Large intestine (tissue), 3 donors: ENCODE measurements around the gene PIP5KL1. TPM values are rescaled to one million over a fixed set of nuclear protein-coding genes. Genes with fewer than 3 reads are reported as not detected.
"Not testable (repeated sequence)": the region's sequence is repeated elsewhere in the genome, so short reads cannot be mapped to it uniquely, and the experiment has no call there.

ENCODE experiments used
- DNase-seq, 2 donors: peaks; one replicate each; pipeline versions ENCODE4 v3.0.0 to v3.0.0-alpha.2; 2013
- H3K27ac ChIP-seq: one replicate; pipeline ENCODE4 v1.5.1; 2013; ENCODE audit warnings: low read length
- H3K27me3 ChIP-seq: 2 replicates; pipeline ENCODE4 v1.6.1; 2013; ENCODE audit warnings: low read length; ENCODE audit not compliant: control insufficient read depth, insufficient read depth
- H3K36me3 ChIP-seq: 2 replicates; pipeline ENCODE4 v1.6.1; 2013; ENCODE audit warnings: low read length; ENCODE audit not compliant: control insufficient read depth, insufficient read depth
- H3K4me1 ChIP-seq: one replicate; pipeline ENCODE4 v1.6.1; 2013; ENCODE audit warnings: low read length; ENCODE audit not compliant: control insufficient read depth, insufficient read depth
- H3K4me3 ChIP-seq: one replicate; pipeline ENCODE4 v1.5.1; 2013; ENCODE audit warnings: low read length
- H3K9me3 ChIP-seq: one replicate; pipeline ENCODE4 v1.6.1; 2013; ENCODE audit warnings: mild to moderate bottlenecking, low read depth, low read length, moderate library complexity; ENCODE audit not compliant: control insufficient read depth
- WGBS: methylation state at CpG from one replicate; pipeline ENCODE4 v1.1.5; 2013; ENCODE audit warnings: low lambda C conversion rate; ENCODE audit not compliant: insufficient coverage; 5-methylcytosine and 5-hydroxymethylcytosine counted together
- polyA plus RNA-seq: library from polyadenylated mRNA; unstranded; fragments of 120-200 nt; gene quantifications from one replicate; pipeline ENCODE4 v1.2.1, GENCODE V29; 2013

Gene PIP5KL1
- polyA plus RNA-seq, 1 donor: 0.79 TPM

DNA sequence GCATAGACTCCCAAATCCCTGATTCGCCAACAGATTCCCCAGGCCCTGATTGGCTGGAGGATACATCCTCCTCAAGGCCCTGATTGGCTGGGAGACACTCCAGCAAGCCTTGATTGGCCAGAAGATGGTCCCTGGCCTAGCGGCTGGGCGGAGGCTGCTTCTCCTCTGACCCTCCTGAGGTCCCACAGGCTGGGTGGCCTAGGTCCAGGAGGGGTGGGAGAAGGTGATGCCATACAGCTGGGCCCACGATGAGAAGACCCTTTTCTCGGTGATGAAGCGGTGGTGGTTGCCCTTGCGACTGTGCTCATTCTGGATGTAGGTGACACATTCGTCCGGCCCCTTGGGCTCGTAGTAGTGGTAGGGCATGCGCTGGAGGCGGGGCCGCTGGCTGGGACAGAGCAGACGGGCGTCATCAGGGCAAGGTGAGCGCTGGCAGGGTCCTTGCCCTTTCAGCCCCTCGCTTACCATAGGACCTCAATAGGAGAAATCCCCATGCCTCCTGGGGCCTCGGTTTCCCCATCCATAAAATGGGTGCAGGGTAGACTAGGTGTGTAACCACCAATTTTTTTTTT is 44.1 kb downstream of the PIP5KL1 start:
- H3K4me1 ChIP-seq: no peaks in the 10 kb centered on the region
- no peak overlapping the region for H3K4me3 ChIP-seq
- peaks cover 26% of the 10 kb centered on the region for H3K36me3 ChIP-seq
- no peak overlapping the region for H3K27ac ChIP-seq
- H3K27me3 ChIP-seq: no peaks in the 10 kb centered on the region
- no peak for DNase-seq
- no peaks in the 10 kb centered on the region for H3K9me3 ChIP-seq
- no CpG with 5 or more reads among the region's 18 CpGs for WGBS

DNA sequence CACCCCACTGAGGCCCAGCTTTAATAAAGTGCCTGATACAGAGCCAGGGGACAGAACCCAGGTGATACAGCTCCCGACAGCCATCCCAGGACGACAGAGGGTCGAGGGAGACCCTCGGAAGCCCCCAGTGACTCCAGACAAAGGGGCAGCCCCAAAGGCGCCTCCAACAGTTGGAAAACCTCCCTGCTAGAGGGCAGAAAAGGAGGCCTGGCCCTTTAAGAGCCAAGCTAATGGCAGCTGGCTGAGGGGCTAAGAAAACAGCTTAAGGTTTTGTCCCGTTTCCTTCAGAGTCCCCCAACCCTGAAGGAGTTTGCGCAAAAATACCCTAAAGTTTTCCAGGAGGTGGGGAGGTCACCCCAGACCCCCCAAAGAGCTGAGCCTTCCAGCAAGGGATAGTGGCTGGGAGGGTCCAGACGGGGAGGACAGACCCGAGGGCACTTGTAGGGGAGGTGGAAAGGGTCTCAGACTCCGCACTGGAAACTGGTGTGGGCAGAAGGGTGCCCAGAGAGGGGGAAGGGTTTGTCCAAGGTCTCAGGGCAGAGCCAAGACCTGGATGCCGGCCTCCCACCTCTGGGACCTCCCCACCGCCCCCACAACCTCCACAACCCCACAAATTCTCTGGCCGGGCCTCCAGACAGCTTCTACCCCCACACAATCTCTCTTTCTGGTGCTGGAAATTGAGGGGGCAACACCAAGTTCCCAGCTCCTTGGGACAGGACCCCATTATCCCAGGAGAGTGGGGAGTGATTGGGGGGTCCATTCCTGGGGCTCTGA is 44.9 kb downstream of the PIP5KL1 start:
- no peak overlapping the region for H3K27ac ChIP-seq
- no peak for DNase-seq
- WGBS: no CpG with 5 or more reads among the region's 13 CpGs
- no peaks in the 10 kb centered on the region for H3K27me3 ChIP-seq
- peaks cover 26% of the 10 kb centered on the region for H3K36me3 ChIP-seq
- H3K9me3 ChIP-seq: no peaks in the 10 kb centered on the region
- H3K4me1 ChIP-seq: no peaks in the 10 kb centered on the region
- H3K4me3 ChIP-seq: no peak overlapping the region

DNA sequence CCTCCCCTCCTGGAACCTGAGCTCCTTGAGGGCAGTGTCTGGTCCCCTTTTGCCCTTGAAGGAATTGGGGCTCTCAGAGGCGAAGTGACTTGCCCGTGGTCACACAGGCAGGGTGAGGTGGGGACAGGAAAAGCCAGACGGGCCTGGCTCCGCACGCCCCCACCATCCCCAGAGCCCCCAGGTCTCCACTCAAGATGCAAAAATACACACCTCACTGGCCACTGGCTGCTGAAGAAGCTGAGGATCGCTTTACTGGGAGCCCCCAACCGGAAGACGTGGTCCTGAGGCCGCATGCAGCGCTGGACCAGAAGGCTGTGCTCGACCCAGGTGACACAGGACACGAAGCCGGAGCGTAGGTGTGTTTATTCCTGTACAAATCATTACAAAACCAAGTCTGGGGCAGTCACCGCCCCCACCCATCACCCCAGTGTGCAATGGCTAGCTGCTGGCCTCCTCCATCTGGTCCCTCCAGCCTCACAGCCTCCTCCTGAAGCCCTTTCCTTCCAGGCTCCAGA is 45.5 kb downstream of the PIP5KL1 start:
- Histone ChIP-seq H3K9me3 (no peaks in the 10 kb centered on the region), H3K27ac (no peak overlapping the region), H3K27me3 (no peaks in the 10 kb centered on the region), H3K4me3 (no peak overlapping the region), H3K36me3 (peaks cover 21% of the 10 kb centered on the region), H3K4me1 (no peaks in the 10 kb centered on the region)
- no peak for DNase-seq
- no CpG with 5 or more reads among the region's 15 CpGs for WGBS

DNA sequence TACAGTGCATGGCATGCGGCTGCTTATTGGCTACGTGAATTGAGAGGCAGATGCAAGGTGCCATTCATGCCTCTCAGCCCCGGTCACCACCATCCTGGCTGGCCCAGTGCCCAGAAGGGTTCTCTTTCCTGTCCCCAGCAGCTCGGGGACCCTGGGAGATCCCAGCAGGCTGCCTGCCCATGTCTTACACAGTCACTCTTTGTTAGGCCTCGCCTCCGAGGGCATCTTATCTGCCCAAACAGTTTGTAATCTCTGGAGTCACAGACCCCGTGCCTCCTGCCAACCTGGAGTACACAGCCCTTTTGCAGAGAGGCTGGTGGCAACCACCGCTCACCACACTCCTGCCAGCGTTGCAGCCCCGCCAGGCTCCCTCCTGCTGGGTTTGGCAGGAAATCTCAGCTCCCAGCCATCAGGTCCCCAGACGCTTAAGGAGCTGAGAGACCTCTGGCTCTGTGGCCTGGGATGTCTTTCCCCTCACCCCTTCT is 46.1 kb downstream of the PIP5KL1 start:
- Histone ChIP-seq H3K27ac (no peak overlapping the region), H3K36me3 (peaks cover 21% of the 10 kb centered on the region), H3K4me3 (no peak overlapping the region), H3K4me1 (no peaks in the 10 kb centered on the region), H3K9me3 (no peaks in the 10 kb centered on the region), H3K27me3 (no peaks in the 10 kb centered on the region)
- WGBS: no CpG with 5 or more reads among the region's 11 CpGs
- no peak for DNase-seq

DNA sequence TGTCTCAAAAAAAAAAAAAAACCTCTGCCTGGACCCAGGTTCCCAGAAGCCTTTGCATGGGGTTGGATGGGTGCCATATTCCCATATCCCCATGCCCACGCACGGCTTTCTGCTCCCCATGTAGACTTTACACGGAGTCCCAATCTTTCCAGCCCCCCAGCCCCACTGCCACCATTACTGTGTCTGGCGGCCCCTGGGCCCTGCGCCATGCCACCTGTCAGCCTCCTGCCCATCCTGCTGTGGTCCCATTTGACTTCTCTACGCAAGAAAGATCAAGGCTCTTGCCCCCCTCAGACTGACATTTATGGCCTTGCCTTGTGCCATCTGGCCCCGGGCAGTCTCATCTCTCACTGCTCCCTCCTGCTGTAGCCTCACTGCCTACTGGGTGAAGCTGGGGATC is 46.6 kb downstream of the PIP5KL1 start:
- peaks cover 21% of the 10 kb centered on the region for H3K36me3 ChIP-seq
- whole genome bisulfite sequencing: no CpG with 5 or more reads among the region's 7 CpGs
- DNase-seq: no peak
- no peaks in the 10 kb centered on the region for H3K4me1 ChIP-seq
- no peaks in the 10 kb centered on the region for H3K9me3 ChIP-seq
- no peaks in the 10 kb centered on the region for H3K27me3 ChIP-seq
- H3K4me3 ChIP-seq: no peak overlapping the region
- H3K27ac ChIP-seq: no peak overlapping the region

DNA sequence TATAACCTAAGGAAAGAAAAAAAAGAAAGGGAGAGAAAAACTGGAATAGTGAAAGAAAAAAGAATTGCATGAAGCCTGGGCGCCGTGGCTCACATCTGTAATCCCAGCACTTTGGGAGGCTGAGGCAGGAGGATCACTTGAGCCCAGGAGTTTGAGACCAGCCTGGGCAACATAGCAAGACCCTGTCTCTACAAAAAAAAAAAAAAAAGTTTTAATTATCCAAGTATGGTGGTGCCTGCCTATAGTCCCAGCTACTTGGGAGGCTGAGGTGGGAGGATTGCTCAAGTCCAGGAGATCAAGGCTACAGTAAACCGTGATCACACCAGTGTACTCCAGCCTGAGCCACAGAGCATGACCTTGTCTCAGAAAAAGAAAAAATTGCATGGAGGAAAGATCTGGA is 48.9 kb downstream of the PIP5KL1 start:
- not testable (repeated sequence) for H3K4me3 ChIP-seq, H3K4me1 ChIP-seq
- no CpG with 5 or more reads among the region's 3 CpGs for WGBS

DNA sequence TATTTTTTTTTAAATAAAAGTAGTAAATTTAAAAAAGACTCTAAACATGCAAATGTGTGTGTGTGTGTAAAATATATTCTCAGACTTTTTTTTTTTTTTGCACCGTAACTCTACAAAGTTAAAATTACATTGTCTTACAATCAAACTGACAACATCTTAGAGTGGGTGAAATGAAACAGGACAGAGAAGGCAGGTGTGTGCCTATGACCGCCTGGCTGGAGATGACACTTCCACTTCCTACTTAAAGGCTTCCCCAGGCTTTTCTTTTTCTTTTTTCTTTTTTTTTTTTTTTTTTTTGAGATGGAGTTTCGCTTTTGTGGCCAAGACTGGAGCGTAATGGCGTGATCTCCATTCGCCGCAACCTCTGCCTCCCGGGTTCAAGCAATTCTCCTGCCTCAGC is 50.4 kb downstream of the PIP5KL1 start:
- no peak for DNase-seq
- H3K27ac ChIP-seq: no peak overlapping the region
- H3K4me1 ChIP-seq: peaks cover 11% of the 10 kb centered on the region
- H3K9me3 ChIP-seq: no peaks in the 10 kb centered on the region
- H3K4me3 ChIP-seq: no peak overlapping the region
- no CpG with 5 or more reads among the region's 8 CpGs for WGBS
- no peaks in the 10 kb centered on the region for H3K36me3 ChIP-seq
- peaks cover 12% of the 10 kb centered on the region for H3K27me3 ChIP-seq

More for the DNA sequence above, 48.9 kb downstream of the PIP5KL1 start:
- Histone ChIP-seq H3K36me3 (peaks cover 10% of the 10 kb centered on the region), H3K27me3 (peaks cover 12% of the 10 kb centered on the region)
- H3K27ac ChIP-seq, DNase-seq, H3K9me3 ChIP-seq: not testable (repeated sequence)

DNA sequence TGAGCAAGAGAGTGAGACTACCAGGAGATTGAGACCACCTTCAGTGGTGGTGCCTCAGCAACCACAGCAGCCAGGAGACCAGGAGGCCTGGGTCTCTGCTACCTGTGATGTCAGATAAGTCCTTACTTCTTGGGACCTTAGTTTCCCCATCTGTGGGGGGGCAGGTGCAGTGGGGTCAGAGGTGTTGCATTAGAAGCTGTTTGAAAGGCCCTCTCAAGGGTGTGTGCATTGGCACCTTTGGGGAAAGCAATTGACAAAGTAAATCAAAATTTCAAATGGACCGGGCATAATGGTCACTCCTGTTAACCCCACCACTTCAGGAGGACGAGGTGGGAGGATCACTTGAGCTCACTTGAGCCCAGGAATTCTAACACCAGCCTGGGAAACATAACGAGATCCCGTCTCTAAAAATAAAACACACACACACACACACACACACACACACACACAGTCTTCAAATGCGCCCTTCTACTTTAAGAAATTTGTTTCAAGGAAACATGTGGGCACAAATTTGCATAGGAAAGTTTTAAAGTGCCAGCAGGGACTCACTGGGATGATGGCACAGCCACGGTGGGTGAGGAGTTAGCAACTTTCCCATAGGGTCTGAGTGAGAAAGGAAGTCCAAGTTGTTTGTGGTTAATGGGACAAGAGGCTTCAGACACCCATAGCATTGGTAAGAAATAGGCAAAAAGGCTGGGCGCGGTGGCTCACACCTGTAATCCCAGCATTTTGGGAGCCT is 51.8 kb downstream of the PIP5KL1 start:
- H3K4me3 ChIP-seq: no peak overlapping the region
- peaks cover 11% of the 10 kb centered on the region for H3K4me1 ChIP-seq
- H3K27me3 ChIP-seq: peaks cover 12% of the 10 kb centered on the region
- H3K36me3 ChIP-seq: no peaks in the 10 kb centered on the region
- no peaks in the 10 kb centered on the region for H3K9me3 ChIP-seq
- H3K27ac ChIP-seq: no peak overlapping the region
- no peak for DNase-seq
- no CpG with 5 or more reads among the region's 8 CpGs for WGBS

DNA sequence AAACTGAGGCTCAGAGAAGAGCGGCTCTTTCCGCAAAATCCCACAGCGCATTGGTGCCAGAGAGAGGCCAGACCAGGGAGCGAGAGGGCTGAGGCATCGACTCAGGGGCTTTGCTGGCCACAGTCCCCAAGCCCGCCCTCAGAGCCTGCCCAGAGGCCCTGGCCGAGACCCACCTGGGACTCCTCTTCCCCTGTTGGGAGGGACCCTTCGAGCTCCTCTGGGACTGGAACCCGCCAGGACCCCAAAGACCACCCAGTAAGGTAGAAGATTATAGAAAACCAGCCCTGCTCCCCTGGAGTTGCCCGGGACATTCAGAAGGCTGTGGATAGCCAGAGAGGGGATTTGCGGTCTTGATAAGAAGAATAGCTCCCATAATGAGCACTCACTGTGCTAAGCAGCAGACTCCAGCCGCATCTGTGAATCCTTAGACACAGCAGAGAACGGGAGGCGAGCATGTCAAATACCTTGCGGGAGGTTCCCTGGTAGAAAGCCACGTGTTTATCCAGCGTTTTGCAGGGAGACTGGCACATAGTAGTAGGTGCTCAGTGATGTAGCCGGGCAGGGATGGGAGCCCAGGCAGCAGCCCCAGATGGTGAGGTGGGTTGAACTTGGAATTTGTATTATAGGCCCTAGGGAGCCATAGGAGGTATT is 52.5 kb downstream of the PIP5KL1 start:
- peak overlapping the region; percentile 51 for H3K4me3 ChIP-seq
- no peak for DNase-seq
- H3K27me3 ChIP-seq: peaks cover 12% of the 10 kb centered on the region
- H3K27ac ChIP-seq: no peak overlapping the region
- no peaks in the 10 kb centered on the region for H3K36me3 ChIP-seq
- WGBS: no CpG with 5 or more reads among the region's 18 CpGs
- H3K4me1 ChIP-seq: peaks cover 11% of the 10 kb centered on the region
- no peaks in the 10 kb centered on the region for H3K9me3 ChIP-seq

DNA sequence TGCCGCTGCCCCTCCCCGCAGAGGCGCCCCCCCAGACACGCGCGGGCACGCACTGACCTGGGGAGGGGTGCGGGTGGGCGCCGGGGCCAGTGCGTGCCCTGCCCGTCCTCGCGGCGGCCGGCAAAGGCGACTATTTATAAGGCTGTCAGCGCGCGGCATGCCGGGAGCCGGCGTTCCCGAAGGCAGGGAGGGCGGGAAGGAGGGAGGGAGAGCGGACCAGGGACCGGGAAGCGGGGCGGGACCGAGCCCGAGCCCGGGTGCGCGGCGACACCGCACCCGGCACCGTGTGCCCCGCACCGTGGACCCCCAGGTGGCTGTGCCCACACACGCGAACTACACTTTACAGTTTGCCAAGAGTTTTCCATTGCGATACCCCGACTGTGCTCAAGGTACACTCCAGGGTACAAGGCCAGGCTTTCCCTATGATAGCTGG is 53.0 kb downstream of the PIP5KL1 start, which contains the start of gene AK1:
Gene AK1, minus strand, starts transcription at position 110 of the 433 bp plus-strand sequence. CDS start 3,058 bp downstream, outside the sequence.
- H3K4me3 ChIP-seq: peak within 1 kb of the TSS; percentile 51
- no peaks in the 10 kb centered on the region for H3K36me3 ChIP-seq
- no peak within 1 kb of the TSS for H3K27ac ChIP-seq
- H3K27me3 ChIP-seq: peaks cover 12% of the 10 kb centered on the region
- H3K9me3 ChIP-seq: no peaks in the 10 kb centered on the region
- DNase-seq: peak in 1 of 2 donors; percentile 68
- H3K4me1 ChIP-seq: peaks cover 11% of the 10 kb centered on the region
- no CpG with 5 or more reads among the region's 44 CpGs for WGBS
